ENCODE results near the gene SNF8. TPM values are rescaled to one million over a fixed set of nuclear protein-coding genes. Genes with fewer than 3 reads are reported as not detected.

Gene SNF8
- total RNA-seq, 4 donors from 2014 or later, result 66.0 to 105 (median 79.8) TPM

DNA sequence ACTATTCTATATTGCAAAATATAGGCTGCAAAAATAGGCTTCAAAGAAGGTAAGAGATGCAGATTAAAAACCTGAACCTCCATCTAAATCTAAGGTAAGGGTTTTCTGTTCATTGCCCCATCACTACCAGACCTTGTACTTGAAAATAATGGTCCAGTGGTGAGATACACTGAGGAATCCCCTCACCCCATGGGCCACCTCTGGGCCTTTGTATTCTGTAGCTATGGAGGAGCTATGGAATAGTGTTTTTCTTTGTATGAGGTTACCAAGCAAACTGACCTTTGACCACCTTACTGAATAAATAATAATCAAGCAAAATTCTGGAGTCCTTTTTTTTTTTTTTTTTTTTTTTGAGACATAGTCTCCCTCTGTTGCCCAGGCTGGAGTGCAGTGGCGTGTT lies 41.2 kb downstream of the SNF8 start:
- TF ChIP-seq, protein P1, sequence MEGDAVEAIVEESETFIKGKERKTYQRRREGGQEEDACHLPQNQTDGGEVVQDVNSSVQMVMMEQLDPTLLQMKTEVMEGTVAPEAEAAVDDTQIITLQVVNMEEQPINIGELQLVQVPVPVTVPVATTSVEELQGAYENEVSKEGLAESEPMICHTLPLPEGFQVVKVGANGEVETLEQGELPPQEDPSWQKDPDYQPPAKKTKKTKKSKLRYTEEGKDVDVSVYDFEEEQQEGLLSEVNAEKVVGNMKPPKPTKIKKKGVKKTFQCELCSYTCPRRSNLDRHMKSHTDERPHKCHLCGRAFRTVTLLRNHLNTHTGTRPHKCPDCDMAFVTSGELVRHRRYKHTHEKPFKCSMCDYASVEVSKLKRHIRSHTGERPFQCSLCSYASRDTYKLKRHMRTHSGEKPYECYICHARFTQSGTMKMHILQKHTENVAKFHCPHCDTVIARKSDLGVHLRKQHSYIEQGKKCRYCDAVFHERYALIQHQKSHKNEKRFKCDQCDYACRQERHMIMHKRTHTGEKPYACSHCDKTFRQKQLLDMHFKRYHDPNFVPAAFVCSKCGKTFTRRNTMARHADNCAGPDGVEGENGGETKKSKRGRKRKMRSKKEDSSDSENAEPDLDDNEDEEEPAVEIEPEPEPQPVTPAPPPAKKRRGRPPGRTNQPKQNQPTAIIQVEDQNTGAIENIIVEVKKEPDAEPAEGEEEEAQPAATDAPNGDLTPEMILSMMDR (IDR thresholded peaks at IDR 0.05; ENCODE audit: low read depth), result no peak

DNA sequence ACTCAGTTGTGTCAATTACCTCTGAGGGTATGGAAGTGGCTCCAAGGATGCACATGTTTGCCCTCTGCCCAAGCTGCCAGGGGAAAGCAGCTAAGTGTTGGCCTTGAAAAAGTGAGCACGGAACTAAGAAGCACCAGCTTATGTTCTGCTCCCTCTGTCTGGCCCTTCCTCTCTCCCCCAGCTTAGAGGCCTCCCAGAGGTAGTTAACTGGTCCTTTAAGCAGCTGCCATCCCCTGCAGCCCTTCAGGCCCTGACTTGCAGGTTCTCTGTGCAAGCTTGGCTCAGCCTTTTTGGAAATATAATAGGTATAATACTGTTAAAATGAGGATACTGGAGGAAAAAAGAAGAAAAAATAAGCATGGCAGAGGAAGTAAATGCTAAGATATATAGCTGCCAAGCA lies 43.4 kb downstream of the SNF8 start:
- TF ChIP-seq, protein P1 (IDR thresholded peaks at IDR 0.05; ENCODE audit: low read depth), result no peak

DNA sequence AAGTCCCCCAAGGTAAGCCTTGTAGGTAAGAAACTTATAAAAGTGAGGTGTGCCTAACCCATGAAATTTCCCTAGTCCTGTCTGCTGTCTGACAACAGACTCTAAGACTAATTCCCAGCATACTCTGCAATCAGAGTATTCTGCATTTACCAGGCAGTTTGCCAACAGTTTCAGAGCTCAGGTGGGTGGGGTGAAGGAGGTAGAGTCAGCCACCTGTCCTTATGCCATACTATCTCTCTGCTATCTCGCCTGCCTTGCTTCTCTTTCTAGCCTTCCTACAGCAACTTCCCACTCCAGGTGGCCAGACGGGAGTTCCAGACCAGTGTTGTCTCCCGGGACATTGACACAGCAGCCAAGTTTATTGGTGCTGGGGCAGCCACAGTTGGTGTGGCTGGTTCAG lies 49.8 kb downstream of the SNF8 start:
- TF ChIP-seq, protein P1 (IDR thresholded peaks at IDR 0.05; ENCODE audit: low read depth), result no peak

DNA sequence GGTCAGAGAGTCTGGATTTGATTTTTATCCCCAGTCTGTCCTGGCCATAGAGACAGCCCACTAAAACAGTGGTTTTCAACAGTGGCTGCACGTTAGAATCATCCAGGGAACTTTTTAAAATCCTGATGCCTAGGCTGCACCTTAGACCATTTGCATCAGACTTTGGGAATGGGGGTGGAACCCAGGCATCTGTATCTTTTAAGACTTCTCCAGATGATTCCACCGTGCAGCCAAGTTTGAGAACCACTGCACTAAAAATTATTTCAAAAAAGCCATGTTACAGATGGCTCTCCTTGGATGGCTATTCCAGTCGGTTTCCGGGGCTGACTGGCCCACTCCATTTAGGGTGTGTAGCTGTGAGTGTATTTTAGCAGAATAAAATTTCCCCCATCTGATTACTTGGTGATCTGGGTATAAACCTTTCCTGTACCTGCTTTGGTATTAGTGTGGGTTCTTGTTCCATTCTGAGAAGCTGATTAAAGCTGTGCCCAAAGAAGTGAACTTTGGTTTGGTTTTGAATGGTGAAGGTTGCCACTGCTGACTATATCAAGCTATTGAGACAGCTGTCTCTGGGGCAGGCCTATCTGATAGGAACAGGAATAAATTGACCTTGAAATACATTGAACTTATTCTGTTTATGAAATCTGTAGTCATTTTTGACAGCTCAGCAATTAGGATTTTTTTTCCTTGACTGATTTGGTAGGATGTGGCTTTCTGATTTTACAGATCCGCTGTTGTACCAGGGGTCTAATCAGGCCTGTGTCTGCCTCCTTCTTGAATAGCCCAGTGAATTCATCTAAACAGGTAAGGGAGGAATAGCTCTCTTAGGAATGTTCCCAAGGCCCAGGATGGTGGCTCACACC lies 50.8 kb downstream of the SNF8 start:
- TF ChIP-seq, protein P1 (IDR thresholded peaks at IDR 0.05; ENCODE audit: low read depth), result no peak

DNA sequence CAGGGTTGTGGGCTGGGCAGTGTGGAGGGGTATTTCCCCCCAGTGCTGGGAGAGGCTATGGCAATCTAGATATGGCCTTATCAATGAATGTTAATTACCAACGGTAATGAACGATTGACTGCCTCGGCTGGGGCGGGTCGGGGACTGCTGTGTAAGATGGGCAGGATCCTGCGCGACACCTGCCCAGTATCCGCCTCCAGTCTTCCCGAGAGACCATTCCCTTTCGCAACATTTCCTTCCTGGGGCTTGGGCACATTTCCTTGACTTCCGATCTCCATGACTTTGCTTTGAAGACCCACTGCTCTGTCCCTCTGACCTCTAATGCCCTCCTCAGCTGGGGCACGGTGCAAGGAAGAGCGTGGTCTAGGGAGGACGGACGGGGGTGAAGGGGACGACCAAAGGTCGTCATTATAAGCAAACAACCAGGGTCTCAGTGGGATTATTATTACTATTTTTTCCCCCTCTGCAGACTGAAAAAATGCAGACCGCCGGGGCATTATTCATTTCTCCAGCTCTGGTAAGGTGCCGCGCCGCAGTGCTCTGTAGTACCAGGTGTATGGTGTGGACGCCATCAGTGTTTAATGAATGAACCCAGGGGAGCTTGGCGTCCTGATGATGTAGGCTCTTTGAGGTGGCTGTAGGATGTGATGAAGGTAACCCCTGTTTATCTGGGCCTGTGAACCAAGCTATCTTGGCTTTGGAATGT lies 51.5 kb downstream of the SNF8 start:
- TF ChIP-seq, protein P1 (IDR thresholded peaks at IDR 0.05; ENCODE audit: low read depth), result no peak

DNA sequence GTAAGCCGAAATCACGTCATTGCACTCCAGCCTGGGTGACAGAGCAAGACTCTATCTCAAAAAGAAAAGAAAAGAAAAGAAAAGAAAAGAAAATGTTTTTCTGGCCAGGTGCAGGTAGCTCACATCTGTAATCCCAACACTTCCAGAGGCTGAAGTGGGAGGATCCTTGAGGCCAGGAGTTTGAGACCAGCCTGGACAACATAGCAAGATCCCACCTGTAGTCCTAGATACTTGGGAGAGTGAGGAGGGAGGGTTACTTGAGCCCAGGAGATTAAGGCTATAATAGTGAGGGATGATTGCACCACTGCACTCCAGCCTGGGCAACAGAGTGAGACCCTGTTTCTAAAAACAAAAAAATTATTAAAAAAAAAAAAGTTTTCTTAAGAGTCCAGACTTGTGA lies 54.6 kb downstream of the SNF8 start:
- TF ChIP-seq, protein P1 (IDR thresholded peaks at IDR 0.05; ENCODE audit: low read depth), result no peak

DNA sequence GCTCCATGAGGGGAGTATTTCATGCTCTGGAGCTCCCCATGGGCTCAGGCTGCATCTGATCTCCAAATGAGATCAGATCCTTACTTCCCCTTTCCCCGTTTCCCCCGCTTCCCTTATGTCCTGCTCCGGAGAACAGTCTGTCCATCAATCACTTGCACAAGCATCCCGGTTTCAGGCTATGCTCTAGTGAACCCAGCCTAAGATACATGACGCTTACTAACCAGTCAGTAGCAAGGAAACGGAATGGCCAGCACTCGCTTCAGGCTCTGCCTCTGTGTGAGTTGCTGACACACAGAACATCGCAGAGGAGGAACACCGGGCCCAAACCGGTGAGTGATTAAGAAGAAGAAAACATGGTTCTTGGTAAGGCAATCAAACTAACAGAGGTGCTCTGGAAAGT lies 61.5 kb downstream of the SNF8 start:
- TF ChIP-seq, protein P1 (IDR thresholded peaks at IDR 0.05; ENCODE audit: low read depth), result no peak

Data from subcutaneous adipose tissue (tissue), 4 donors.